Superior temporal gyrus (tissue), 1 donor: ENCODE data around the gene SACS.
"Not testable (repeated sequence)": the region's sequence is repeated elsewhere in the genome, so short reads cannot be mapped to it uniquely, and the experiment has no call there.

Source experiments
- DNase-seq: peaks from one replicate; pipeline ENCODE4 v3.0.0-alpha.2; 2016; ENCODE audit errors: extremely low spot score

SACS gene

DNA sequence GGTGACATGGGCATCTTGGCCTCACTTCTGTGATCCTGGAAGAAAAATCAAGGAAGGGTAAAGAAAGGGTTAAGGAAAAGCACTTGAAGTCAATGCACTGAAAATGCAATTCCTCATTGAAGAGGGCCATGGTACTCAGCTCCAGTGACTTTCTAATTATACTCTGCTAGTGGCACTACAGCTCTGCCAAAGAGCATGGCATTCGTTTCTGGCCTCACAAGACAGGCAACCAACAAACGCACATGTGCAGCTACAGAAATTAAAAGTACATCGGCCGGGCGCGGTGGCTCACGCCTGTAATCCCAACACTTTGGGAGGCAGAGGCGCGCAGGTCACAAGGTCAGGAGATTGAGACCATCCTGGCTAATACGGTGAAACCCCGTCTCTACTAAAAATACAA is 21.8 kb downstream of the SACS start:
- no peak for DNase-seq

DNA sequence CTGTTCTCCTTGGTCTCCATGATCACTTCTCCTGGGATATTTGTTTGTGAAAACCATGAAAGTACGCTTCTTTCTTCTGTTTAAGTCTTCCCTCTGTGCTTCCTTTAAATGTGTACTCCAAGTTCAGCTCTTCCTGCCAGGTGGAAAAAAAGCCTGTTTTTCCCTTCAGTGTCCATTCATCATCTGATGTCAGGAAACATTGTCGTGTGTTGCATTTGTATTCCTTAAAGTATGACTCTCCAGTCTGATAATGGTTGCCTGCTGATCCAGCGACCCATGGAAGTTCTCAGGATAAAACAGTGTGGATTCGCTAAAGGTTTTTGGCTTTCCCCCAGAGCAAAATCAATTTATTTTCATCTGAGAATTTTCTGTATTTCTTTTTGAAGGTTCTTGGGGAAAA is 22.3 kb downstream of the SACS start:
- DNase-seq = no peak

DNA sequence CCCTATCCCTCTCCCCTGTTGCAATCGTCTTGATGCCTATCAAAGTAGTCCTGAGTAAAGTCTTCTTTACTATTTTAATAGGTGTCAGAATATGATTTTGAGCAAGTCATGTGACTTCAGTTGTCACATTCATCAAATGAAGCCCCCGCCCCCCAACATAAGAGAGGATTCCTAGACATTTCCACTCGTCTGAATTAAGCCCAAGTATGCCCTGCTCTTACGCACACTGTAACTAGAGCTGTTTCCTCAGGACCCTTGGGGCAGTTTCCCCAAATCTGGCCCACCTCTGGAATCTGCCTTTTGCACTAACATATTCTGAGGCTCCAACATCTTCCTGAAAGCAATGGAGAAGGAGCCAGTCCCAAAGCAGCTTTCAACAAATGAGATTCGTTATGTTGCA is 25.5 kb downstream of the SACS start:
- DNase-seq = no peak

DNA sequence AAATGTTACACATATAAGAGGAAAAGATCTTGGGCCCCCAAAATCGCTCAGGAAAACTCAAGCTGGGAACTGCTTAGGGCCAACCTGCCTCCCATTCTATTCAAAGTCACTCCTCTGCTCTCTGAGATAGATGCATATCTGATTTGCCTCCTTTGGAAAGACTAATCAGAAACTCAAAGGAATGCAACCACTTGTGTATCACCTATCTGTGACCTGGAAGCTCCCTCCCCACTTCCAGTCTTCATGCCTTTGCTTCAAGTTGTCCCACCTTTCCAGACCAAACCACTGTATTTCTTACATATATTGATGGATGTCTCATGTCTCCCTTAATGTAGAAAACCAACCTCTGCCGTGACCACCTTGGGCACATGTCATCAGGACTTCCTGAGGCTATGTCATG is 32.3 kb downstream of the SACS start:
- DNase-seq = not testable (repeated sequence)

DNA sequence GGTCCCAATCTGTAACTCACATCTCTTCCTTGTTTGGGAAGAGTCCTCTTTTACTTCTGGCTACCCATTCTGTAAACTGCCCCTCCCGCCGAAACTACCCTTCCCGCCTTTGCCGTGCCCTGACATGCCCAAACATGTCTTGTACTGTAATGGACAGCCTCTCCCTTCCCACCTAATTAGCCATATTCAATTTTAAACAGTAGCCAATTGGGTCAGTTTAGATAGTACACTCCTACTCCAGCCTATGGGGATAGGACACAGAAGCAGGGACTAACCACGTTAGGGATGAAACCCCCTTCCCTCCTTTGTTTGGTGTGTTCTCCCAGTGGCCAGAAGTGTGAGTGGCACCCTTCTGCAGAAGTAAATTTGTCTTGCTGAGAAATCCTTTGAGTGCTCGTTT is 34.2 kb downstream of the SACS start:
- DNase-seq = no peak

DNA sequence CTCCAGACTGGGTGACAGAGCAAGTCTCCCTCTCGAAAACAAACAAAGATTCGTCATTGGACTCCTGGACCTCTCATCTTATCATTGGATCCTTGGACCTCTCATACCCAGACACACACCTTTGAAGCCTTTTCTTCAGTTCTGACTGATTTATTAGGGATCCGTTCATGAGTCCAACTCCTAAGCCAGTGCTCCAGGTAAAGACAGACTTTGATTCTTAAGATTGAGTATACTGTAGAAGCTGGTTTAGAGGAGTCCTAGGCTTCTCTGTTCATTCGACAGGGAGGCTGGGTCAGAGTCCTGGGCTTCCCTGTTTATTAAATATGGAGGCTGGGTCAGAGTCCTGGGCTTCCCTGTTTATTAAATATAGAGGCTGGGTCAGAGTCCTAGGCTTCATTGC is 38.7 kb downstream of the SACS start:
- no peak for DNase-seq

DNA sequence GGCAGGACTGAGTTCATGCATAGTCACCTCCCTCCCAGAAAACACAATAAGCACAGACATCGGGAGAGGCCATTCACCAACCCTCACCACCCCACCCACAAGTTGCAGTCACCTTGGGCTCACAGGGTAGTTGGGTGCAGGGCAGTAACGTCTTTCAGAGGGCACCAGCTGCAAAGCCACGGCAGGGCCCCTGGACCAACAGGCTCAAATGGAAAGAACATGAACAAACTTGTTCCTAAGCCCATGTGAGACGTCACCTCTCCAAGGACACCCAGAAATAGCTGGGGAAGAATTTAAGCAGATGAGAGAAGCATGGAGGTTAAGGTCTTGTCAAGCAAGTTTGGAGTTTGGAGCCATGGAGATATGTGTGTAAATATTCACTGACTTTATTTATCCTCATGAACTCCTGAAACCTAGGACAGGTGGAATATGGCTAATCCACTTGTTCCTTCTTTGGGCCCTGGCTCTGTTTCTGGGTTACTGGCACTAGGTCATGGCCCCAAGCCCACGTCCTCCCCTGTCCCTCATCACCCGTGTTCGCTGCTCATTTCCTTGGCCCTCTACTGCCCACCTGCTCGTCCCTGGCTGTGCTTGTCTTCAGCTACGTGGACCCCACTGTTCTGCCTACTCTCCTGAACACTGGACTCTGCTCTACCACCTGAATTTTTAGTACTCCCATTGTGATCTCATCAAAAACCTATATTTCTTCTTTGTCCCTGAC is 40.4 kb downstream of the SACS start:
- DNase-seq = no peak

DNA sequence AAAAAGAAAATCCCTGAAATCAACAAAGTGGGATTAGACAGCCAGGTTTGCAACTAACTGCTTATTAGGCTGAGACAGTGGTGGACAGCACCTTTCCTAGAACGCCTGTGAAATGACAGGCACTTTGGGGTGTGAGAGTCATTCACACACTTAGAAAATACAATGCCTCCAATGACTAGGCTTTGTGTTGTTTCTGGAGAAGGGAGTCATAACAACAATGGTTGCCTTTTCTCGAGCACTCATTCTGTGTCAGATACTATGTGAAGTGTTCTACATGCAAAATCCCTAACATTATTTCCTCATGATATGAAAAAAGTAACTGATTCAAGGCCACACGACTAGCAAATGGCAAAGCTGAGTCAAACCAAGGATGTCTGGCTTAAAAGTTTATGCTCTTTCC is 41.2 kb downstream of the SACS start:
- DNase-seq = peak; percentile 72

DNA sequence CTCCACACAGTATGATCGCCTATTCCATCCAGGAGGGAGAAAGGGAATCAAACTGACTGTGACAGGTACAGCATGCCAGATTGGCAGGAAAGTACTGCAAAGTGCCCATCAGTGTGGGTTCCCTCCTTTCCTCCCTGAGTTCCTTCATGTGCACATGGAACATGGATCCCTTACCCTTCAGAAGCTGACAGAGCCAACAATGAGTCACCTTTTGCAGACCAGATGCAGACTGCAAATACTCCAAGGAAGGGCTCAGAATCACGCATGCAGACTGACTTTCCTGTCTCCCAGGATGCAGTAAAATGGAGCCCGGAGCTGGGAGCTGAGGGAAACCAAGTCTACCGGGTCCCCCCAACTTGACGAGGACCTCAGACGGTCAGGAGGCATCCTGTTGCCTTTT is 41.8 kb downstream of the SACS start:
- peak; percentile 33 for DNase-seq

DNA sequence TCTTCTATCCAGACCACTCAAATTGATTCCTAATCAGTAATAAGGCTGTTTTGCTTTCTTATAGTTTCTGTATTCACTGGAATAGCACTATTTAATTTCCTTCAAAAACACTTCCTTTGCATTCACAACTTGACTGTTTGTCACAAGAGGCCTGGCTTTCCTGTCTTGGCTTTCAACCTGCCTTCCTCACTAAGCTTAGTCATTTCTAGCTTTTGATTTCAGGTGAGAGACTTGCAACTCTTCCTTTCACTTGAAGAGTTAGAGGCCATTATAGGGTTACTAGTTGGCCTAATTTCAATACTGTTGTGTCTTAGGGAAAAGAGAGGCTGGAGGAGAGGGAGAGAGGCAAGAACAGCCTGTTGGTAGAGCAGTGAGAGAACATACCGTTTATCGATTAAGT is 47.0 kb downstream of the SACS start:
- no peak for DNase-seq

DNA sequence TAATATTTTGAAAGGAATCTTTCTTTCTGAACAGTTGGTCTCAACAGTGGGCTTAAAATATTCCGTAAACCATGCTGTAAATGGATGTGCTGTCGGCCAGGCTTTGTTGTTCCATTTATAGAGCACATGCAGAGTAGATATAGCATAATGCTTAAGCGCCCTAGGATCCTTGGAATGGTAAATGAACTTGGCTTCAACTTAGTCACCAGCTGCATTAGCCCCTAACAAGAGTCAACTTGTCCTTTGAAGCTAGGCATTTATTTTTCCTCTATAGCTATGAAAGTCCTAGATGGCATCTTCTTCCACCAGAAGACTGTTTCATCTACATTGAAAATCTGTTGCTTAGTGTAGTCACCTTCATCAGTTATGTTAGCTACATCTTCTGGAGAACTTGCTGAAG is 47.6 kb downstream of the SACS start:
- no peak for DNase-seq

DNA sequence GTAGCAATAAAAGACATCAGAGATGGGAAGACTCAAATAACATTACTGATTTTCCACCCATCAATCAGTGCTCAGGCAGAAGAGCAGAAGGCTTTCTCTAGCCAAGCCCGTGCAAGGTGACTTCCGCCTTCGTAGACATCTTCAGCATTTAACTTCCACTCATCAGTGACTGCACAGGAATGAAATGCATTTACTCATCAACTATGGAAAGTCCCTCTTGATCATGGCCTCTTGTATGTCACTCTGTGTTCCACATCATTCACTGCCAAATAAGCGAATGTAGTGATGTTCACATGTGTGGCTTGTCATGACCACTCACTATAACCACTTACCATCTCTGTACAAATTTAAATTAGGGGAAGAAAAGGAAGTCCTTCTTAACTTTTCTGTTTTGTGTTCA is 49.4 kb downstream of the SACS start:
- DNase-seq = no peak

DNA sequence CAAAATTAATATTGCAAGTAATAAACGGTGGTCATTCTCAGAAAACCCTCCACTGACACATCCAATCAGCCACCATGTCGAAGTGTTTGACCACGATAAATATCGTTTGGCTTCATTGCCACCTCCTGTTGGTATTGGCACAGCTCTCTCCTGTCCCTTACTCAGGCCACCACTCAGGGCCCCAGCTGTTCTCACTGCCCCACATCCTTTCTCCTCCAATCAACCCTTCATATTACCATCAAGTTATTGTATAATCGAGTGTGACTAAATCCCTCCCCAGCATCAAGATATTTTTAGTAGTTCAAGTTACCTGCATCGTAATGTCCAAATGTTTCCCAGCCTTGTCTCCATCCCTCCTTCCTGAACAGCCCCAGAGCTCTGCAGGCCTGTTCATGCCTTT is 50.4 kb downstream of the SACS start:
- no peak for DNase-seq

DNA sequence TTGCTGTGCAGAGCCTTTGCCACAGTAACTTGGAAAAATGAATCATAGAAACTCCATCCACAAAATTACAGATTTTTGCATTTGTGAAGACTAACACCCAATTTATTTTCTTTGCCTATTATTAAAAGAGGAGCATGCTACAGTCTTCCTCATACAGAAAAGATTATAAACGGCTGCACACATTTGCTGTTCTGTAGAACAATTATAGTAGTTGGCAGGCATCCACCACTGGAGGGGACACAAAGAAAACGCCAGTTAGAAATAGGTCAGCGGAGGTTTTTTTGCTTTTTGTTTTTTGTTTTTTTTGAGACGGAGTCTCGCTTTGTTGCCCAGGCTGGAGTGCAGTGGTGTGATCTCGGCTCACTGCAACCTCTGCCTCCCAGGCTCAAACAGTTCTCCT is 51.6 kb downstream of the SACS start:
- peak; percentile 84 for DNase-seq

DNA sequence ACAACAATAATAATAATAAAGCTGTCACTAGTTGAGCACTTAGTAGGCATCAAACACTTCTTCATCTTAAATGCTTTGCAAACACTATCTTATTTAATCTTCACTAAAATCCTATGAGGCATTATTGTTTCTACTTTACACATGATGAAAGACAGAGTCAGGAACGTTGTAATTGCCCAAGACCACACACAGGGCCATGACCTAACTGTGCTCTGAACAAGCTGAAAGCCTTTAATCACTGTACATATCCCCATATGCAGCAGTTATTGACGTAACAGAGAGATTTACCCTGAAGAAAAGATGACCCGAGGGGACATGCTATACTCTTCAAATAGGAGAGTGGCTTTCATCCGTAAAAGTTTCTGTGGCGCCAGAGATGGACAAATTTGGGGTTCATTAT is 53.0 kb downstream of the SACS start:
- DNase-seq = no peak

DNA sequence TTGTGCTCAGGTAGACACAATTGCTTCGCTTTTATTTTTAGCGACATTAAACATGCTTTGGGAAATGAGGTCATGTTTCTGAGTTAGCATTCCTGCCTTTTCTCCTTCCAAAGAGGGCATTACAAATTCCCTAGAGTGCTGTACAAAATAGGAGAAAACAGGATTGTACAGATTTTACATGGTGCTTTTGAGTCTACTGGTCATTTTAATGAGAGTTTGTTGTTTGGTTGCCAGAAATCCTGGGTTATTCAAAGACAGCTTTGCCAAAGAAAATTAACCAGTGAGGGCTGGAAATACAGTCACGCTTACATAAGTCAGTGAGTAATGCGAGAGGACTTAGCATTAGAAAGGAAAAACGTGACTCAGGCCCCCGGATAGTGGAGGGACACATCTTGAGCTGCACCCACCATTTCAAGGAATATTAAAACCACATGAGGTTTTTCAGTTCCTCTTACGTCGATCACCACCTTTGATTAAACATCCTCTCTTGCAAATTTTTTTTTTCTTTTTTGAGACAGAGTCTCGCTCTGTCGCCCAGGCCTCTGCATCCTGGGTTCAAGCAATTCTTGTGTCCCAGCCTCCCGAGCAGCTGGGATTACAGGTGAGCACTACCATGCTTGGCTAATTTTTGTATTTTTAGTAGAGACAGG is 55.4 kb downstream of the SACS start:
- peak; percentile 71 for DNase-seq

DNA sequence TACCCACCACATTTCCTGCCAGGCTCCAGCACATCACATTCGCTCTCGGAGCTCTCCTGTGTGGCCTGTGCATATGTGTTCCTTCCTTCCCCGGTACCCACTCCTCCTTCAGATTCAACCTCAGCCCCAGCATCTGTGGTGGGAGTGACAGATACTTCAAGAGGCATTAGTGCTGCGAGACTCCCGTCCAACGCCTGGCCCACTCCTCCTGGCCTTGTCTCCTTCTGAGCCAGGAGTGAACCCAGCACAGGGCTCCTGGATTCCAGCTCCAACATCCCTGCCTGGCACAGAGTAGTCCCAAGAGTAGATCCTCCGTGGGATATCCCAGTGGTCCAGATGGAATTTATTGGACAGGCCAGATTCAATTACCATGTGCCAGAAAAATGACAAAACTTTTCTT is 55.9 kb downstream of the SACS start:
- DNase-seq = no peak

DNA sequence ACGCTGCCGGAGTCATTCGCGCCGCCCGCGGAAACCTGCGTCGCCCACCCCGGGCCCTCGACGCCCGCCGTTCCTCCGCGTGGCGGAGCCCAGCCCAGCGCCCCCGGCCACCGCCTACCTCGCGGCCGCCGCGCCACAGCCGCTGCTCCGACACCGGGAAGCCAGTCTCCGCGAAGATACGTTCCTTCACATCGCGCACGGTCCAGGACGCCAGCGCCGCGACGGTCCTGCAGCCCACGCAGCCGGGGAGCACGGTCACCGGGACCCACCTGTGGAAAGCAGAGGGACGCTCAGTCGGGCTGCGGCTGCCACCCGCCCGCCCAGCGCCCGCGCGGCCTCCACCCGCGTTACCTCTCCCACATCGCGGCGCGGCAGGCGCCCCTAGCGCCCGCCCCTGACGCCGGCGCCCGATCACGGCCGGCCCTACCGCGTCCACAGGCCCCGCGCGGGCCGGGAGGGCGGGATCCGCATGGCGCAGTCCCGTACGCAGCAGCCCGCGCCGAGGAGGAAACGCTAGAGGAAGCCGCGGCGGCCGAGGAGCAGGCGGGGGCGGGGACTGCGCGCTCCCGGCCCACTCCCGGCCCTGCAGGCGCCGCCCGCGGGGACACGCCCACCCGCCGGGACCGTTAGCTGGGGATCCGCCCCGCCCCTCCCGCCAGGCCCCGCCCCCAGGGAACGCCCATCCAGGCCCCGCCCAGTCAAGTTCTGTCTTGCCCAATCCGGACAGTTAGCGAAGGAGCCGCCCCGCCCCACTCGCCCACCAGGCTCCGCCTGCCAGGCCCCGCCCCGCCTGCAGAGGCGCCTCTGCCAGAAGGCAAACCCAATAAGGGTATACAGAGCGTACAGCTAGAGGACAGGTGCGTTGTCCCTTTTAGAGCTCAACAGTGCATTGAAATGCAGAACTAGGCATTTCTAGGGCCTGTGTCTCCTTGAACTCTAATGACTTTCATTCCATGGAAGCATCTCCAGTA is 58.2 kb downstream of the SACS start:
- DNase-seq = peak; percentile 90

DNA sequence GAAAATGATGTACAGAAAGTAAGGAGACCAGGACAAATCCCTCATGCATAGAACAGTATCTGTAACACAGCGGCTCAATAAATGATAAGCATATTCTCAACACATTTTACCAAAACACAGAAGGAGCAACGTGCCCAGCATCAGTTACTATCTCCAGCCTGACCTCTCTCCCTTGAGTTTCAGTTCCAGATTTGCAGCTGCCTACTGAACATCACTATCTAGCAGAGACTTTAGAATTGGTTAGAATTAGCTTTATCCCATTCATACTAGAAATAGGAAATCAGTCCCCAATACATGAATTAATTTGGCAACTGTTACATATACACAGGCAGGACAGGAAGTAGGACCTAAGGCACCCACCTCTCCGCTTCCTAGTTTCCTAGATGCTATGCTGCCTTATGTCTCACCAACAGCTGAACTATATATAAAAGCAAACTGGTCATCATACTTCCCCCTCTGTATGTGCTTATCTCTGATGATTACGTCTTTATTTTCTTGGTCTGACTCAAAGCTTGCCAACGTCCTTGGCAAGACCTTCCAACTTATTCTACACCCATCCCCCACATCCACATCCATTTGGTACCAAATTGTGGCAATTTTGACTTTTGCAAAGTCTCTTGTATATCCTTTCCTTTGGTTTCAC is 61.1 kb downstream of the SACS start:
- no peak for DNase-seq

DNA sequence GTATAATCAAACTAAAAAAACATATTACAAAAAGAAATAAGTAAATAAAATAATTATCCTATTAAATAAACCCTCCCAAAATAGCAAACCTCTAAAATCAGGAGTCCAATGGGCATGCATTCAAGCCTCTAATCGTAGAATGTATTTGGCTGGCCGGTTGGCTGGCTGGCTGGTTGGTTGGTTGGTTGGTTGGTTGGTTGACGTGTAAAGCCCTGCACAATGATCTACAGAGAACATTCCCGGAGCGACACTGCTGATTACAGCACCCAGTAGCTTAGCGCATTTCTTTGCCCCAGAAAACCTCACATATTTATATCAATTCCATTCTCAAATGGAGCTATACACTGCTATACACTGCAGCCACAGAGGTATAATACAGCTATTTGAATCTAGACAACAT is 65.6 kb downstream of the SACS start:
- no peak for DNase-seq

DNA sequence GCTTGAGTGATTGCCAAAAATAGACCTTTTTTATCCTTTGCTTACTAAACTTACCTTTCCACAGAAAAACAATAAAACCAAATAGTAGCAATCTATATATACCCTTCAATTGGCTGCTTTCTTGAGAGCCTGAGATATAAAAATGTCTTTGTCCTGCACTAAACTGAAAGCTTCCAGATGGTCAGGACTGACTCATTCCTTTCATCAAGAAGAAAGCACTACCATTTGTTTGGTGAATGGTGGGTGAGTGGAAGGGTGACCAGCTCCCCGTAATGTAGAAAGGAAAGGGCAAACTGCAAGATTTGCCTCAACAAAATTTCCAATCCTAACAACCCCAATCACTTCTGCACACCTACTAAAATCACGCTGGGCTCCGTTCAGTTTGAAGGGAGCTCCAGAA is 67.8 kb downstream of the SACS start:
- no peak for DNase-seq

DNA sequence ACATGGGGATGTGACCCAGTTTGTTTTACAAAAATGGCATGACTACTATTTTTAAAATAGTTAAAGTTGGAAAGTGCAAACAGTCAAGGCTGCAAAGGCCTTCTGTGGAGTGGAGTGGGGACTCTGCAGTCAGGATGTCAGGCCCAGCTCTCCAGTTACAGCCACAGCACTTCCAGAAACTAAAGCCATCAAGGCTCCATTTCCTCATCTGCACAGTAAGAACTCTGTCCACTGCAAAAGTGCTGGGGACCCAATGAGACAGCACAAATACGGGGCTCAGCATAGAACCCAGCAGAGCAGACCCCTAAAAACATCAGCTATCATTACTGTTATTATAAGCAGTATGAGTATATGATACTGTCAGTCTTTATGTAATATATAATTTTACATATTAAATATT is 73.6 kb downstream of the SACS start:
- DNase-seq = no peak
